ENCODE measurements around the gene TBPL1. TPM values are rescaled to one million over a fixed set of nuclear protein-coding genes. Genes with fewer than 3 reads are reported as not detected.

TBPL1 gene

GRCh38 chr6:134035823-134036296, 82.8 kb downstream of the TBPL1 start:
- Histone ChIP-seq H3K9ac (ENCODE audit: low read depth, low read length) (no peak overlapping the region), H3K4me1 (ENCODE audit: control insufficient read depth, insufficient read depth, low read length) (peaks cover 18% of the 10 kb centered on the region), H3K27me3 (ENCODE audit: control insufficient read depth, insufficient read depth, low read length) (no peaks in the 10 kb centered on the region), H3K4me3 (ENCODE audit: low read length) (no peak overlapping the region), H3K9me3 (replicated peaks; ENCODE audit: low read length) (no peaks in the 10 kb centered on the region), H3K4me2 (ENCODE audit: low read length) (no peak overlapping the region), H3K36me3 (ENCODE audit: insufficient read depth, low read length) (no peaks in the 10 kb centered on the region)

- Histone ChIP-seq H3K9me3 (replicated peaks; ENCODE audit: low read length) (no peaks in the 10 kb centered on the region), H3K4me3 (ENCODE audit: low read length) (no peak overlapping the region), H3K4me1 (ENCODE audit: control insufficient read depth, insufficient read depth, low read length) (peaks cover 20% of the 10 kb centered on the region), H3K4me2 (ENCODE audit: low read length) (no peak overlapping the region), H3K9ac (ENCODE audit: low read depth, low read length) (no peak overlapping the region), H3K27me3 (ENCODE audit: control insufficient read depth, insufficient read depth, low read length) (no peaks in the 10 kb centered on the region), H3K36me3 (ENCODE audit: insufficient read depth, low read length) (no peaks in the 10 kb centered on the region)
Observed at GRCh38 chr6:134039116-134039515, 86.1 kb downstream of the TBPL1 start.

Small RNAs within 50 kb of the gene (small RNA-seq; reads per million reads assigned to genes)
- not detected for gene AL449363.1

Measured in skeletal muscle satellite cell (primary cell).